HL-60 (cell line): ENCODE data around the gene NR5A2.

Experiments
- SPI1 ChIP-seq: IDR thresholded peaks from 2 replicates; pipeline ENCODE4 v1.6.1; 2012; ENCODE audit warnings: low read depth, mild to moderate bottlenecking, borderline replicate concordance
- TF ChIP-seq, protein P1 (sequence below): IDR thresholded peaks from one replicate; pipeline ENCODE4 v1.5.1; 2011; ENCODE audit warnings: low read length, control low read depth, inconsistent platforms; ENCODE audit not compliant: insufficient read depth

DNA sequence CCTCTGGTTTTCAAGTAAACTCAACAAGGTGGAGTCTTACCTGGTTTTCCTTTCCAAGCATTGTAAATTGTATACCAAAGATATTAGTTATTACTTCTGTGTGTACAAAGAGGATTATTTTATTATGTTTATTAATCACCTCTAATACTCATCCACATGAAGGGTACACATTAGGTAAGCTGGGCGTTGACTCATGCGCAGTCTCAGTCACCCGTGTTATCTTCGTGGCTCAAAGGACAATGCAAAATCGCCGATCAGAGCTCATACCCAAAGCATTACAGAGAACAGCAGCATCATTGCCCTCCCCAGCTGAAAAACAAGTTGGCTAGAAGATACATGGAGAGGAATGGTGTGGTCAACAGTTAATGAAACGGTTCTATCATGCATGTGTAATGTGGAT is 148.7 kb downstream of the NR5A2 start:
- TF ChIP-seq, protein P1, sequence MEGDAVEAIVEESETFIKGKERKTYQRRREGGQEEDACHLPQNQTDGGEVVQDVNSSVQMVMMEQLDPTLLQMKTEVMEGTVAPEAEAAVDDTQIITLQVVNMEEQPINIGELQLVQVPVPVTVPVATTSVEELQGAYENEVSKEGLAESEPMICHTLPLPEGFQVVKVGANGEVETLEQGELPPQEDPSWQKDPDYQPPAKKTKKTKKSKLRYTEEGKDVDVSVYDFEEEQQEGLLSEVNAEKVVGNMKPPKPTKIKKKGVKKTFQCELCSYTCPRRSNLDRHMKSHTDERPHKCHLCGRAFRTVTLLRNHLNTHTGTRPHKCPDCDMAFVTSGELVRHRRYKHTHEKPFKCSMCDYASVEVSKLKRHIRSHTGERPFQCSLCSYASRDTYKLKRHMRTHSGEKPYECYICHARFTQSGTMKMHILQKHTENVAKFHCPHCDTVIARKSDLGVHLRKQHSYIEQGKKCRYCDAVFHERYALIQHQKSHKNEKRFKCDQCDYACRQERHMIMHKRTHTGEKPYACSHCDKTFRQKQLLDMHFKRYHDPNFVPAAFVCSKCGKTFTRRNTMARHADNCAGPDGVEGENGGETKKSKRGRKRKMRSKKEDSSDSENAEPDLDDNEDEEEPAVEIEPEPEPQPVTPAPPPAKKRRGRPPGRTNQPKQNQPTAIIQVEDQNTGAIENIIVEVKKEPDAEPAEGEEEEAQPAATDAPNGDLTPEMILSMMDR = no peak
- no peak for TF ChIP-seq SPI1
